NT2/D1 (cell line): Measurements from ENCODE around the gene TMEM198.

Source experiments
- DNase-seq: peaks from one replicate; pipeline ENCODE4 v3.0.0-alpha.2; 2011; ENCODE audit warnings: low read depth, low spot score
- H3K27me3 ChIP-seq: 2 replicates; pipeline ENCODE4 v1.6.0; 2011; ENCODE audit warnings: mild to moderate bottlenecking; ENCODE audit not compliant: insufficient read length, insufficient read depth
- H3K36me3 ChIP-seq: 2 replicates; pipeline ENCODE4 v1.6.1; 2011; ENCODE audit warnings: mild to moderate bottlenecking, low read length, mixed read lengths; ENCODE audit not compliant: insufficient read depth, insufficient read length
- H3K4me1 ChIP-seq: 2 replicates; pipeline ENCODE4 v1.5.1; 2011; ENCODE audit not compliant: insufficient read depth, insufficient read length
- H3K4me3 ChIP-seq: 2 replicates; pipeline ENCODE4 v1.5.1; 2011; ENCODE audit warnings: low read depth; ENCODE audit not compliant: insufficient read length
- H3K9ac ChIP-seq: 2 replicates; pipeline ENCODE4 v1.6.0; 2011; ENCODE audit warnings: low read depth; ENCODE audit not compliant: insufficient read length
- H3K9me3 ChIP-seq: 2 replicates; pipeline ENCODE4 v1.5.1; 2011; ENCODE audit warnings: mild to moderate bottlenecking, low read length; ENCODE audit not compliant: insufficient read depth
- SUZ12 ChIP-seq: IDR thresholded peaks from 2 replicates; pipeline ENCODE4 v1.6.1; 2011; ENCODE audit not compliant: insufficient read length, insufficient read depth; ENCODE audit errors: extremely low read depth
- YY1 ChIP-seq: IDR thresholded peaks from 2 replicates; pipeline ENCODE4 v1.6.1; 2011; ENCODE audit not compliant: insufficient read length, insufficient read depth
- ZNF274 ChIP-seq: IDR thresholded peaks from 2 replicates; pipeline ENCODE4 v1.6.1; 2011; ENCODE audit warnings: mild to moderate bottlenecking, low read depth, low read length

TMEM198 gene

GRCh38 chr2:219527472-219527871 is 16.4 kb upstream of the TMEM198 start:
- Histone ChIP-seq H3K9me3 (no peaks in the 10 kb centered on the region), H3K27me3 (peaks cover 67% of the 10 kb centered on the region), H3K4me1 (peaks cover 34% of the 10 kb centered on the region), H3K4me3 (no peak overlapping the region), H3K9ac (no peak overlapping the region), H3K36me3 (no peaks in the 10 kb centered on the region)
- TF ChIP-seq YY1 (no peak), ZNF274 (no peak), SUZ12 (no peak)
- no peak for DNase-seq

- H3K4me1 ChIP-seq = peaks cover 36% of the 10 kb centered on the region
- no peak for TF ChIP-seq SUZ12
- no peak for TF ChIP-seq YY1
- no peak for TF ChIP-seq ZNF274
- DNase-seq = peak; percentile 81
- peak overlapping the region; percentile 57 for H3K9ac ChIP-seq
- no peak overlapping the region for H3K4me3 ChIP-seq
- no peaks in the 10 kb centered on the region for H3K9me3 ChIP-seq
- peaks cover 68% of the 10 kb centered on the region for H3K27me3 ChIP-seq
- no peaks in the 10 kb centered on the region for H3K36me3 ChIP-seq
These were observed 13.5 kb upstream of the TMEM198 start for GRCh38 chr2:219530048-219530963.

GRCh38 chr2:219531639-219532377 is 12.0 kb upstream of the TMEM198 start:
- DNase-seq = no peak
- no peak for TF ChIP-seq ZNF274
- TF ChIP-seq YY1 = no peak

GRCh38 chr2:219532378-219532649 is 11.5 kb upstream of the TMEM198 start:
- no peaks in the 10 kb centered on the region for H3K9me3 ChIP-seq
- H3K4me3 ChIP-seq = no peak overlapping the region
- DNase-seq = no peak
- H3K9ac ChIP-seq = peak overlapping the region; percentile 47
- H3K4me1 ChIP-seq = peaks cover 34% of the 10 kb centered on the region
- TF ChIP-seq SUZ12 (no peak), ZNF274 (no peak), YY1 (no peak)
- H3K36me3 ChIP-seq = no peaks in the 10 kb centered on the region
- H3K27me3 ChIP-seq = peaks cover 54% of the 10 kb centered on the region

More at GRCh38 chr2:219531639-219532377, 12.0 kb upstream of the TMEM198 start:
- H3K4me3 ChIP-seq = no peak overlapping the region
- no peaks in the 10 kb centered on the region for H3K36me3 ChIP-seq
- H3K4me1 ChIP-seq = peaks cover 34% of the 10 kb centered on the region
- H3K9ac ChIP-seq = peak overlapping the region; percentile 47
- no peaks in the 10 kb centered on the region for H3K9me3 ChIP-seq
- H3K27me3 ChIP-seq = peaks cover 59% of the 10 kb centered on the region

- no peak overlapping the region for H3K9ac ChIP-seq
- DNase-seq = no peak
These were observed 9.7 kb upstream of the TMEM198 start for GRCh38 chr2:219533930-219534661.

GRCh38 chr2:219536425-219536824 is 7.4 kb upstream of the TMEM198 start:
- Histone ChIP-seq H3K27me3 (peaks cover 17% of the 10 kb centered on the region), H3K36me3 (peaks cover 26% of the 10 kb centered on the region), H3K4me1 (peaks cover 39% of the 10 kb centered on the region), H3K9me3 (no peaks in the 10 kb centered on the region), H3K4me3 (no peak overlapping the region), H3K9ac (peak overlapping the region; percentile 27)
- no peak for DNase-seq
- TF ChIP-seq SUZ12 (no peak), ZNF274 (no peak), YY1 (no peak)

More at GRCh38 chr2:219533930-219534661, 9.7 kb upstream of the TMEM198 start:
- Histone ChIP-seq H3K36me3 (peaks cover 2% of the 10 kb centered on the region), H3K4me1 (peaks cover 47% of the 10 kb centered on the region), H3K9me3 (no peaks in the 10 kb centered on the region), H3K4me3 (no peak overlapping the region), H3K27me3 (peaks cover 39% of the 10 kb centered on the region)
- TF ChIP-seq YY1 (no peak), SUZ12 (no peak), ZNF274 (no peak)

- Histone ChIP-seq H3K9me3 (no peaks in the 10 kb centered on the region), H3K27me3 (peaks cover 12% of the 10 kb centered on the region), H3K4me1 (peaks cover 41% of the 10 kb centered on the region), H3K4me3 (no peak overlapping the region), H3K36me3 (peaks cover 29% of the 10 kb centered on the region), H3K9ac (peak overlapping the region; percentile 43)
- no peak for DNase-seq
- no peak for TF ChIP-seq YY1
- no peak for TF ChIP-seq SUZ12
- no peak for TF ChIP-seq ZNF274
These were observed 6.9 kb upstream of the TMEM198 start for GRCh38 chr2:219536967-219537366.
